Adrenal gland (tissue), 5 donors: ENCODE data around the gene FLYWCH1.
"Not testable (repeated sequence)": the region's sequence is repeated elsewhere in the genome, so short reads cannot be mapped to it uniquely, and the experiment has no call there.

Experiments
- CTCF ChIP-seq, 6 experiments: fragments of 450-650 bp in 4 of 6; fragments of 200-600 bp in 2 of 6; sonication (generic) in 1 of 6; IDR thresholded peaks; 1 replicate in 5 of 6; 2 replicates in 1 of 6; pipeline versions ENCODE4 v1.5.1 to v1.8.0; 2016 to 2021; ENCODE audit warnings: antibody characterized with exemption in 6 of 6, mild to moderate bottlenecking in 2 of 6, moderate library complexity in 1 of 6
- POLR2A ChIP-seq, 2 donors: fragments of 450-650 bp; IDR thresholded peaks; one replicate each; pipeline ENCODE4 v1.6.1; 2017; ENCODE audit warnings: antibody characterized with exemption in 2 of 2, mild to moderate bottlenecking in 2 of 2, moderate library complexity in 1 of 2
- donor health status: DM: no; HTN: no; CAD: no.

GRCh38 chr16:2943716-2944115, 32.0 kb downstream of the FLYWCH1 start:
- TF ChIP-seq POLR2A, CTCF (IDR thresholded peaks at IDR 0.05): not testable (repeated sequence)
